Mesenchymal stem cell (in vitro differentiated cells and primary cell): ENCODE data around the gene CDHR2.

Experiments used
- DNase-seq: peaks from one replicate; pipeline ENCODE4 v3.0.0-alpha.2; 2013
- H2AFZ ChIP-seq: one replicate; pipeline ENCODE4 v1.6.1; 2013; ENCODE audit warnings: low read depth, mild to moderate bottlenecking, control low read depth, inconsistent platforms, low read length, moderate library complexity
- H2AK5ac ChIP-seq: 2 replicates; pipeline ENCODE4 v1.6.1; 2013; ENCODE audit warnings: low read length, moderate library complexity, mild to moderate bottlenecking, inconsistent platforms; ENCODE audit not compliant: severe bottlenecking
- H2BK120ac ChIP-seq: one replicate; pipeline ENCODE4 v1.6.1; 2013; ENCODE audit warnings: low read depth, mild to moderate bottlenecking, inconsistent platforms, low read length, moderate library complexity
- H2BK12ac ChIP-seq, 2 experiments: one replicate each; pipeline ENCODE4 v1.6.1; 2013; ENCODE audit warnings: inconsistent platforms in 2 of 2, low read length in 2 of 2, mild to moderate bottlenecking in 2 of 2, moderate library complexity in 2 of 2, control low read depth in 1 of 2
- H2BK15ac ChIP-seq: one replicate; pipeline ENCODE4 v1.6.1; 2013; ENCODE audit warnings: mild to moderate bottlenecking, low read depth, inconsistent platforms; ENCODE audit not compliant: poor library complexity, severe bottlenecking
- H2BK5ac ChIP-seq: 2 replicates; pipeline ENCODE4 v1.6.1; 2013; ENCODE audit warnings: low read depth, mild to moderate bottlenecking, low read length, control low read depth, inconsistent platforms; ENCODE audit not compliant: poor library complexity, severe bottlenecking
- H3K14ac ChIP-seq, 2 experiments: one replicate each; pipeline ENCODE4 v1.6.1; 2013; ENCODE audit warnings: inconsistent platforms in 2 of 2, low read length in 2 of 2, control low read depth in 1 of 2, mild to moderate bottlenecking in 1 of 2, moderate library complexity in 1 of 2
- H3K18ac ChIP-seq, 2 experiments: one replicate each; pipeline ENCODE4 v1.6.1; 2013; ENCODE audit warnings: inconsistent platforms in 2 of 2, low read length in 2 of 2, control low read depth in 1 of 2, low read depth in 1 of 2, mild to moderate bottlenecking in 1 of 2
- H3K23ac ChIP-seq, 2 experiments: one replicate each; pipeline ENCODE4 v1.6.1; 2013; ENCODE audit warnings: inconsistent platforms in 2 of 2, low read length in 2 of 2, mild to moderate bottlenecking in 2 of 2, moderate library complexity in 2 of 2, control low read depth in 1 of 2
- H3K27ac ChIP-seq: 2 replicates; pipeline ENCODE4 v1.5.1; 2013; ENCODE audit warnings: mild to moderate bottlenecking, moderate library complexity, low read length, control low read depth, inconsistent platforms; ENCODE audit not compliant: poor library complexity, severe bottlenecking
- H3K27me3 ChIP-seq, 2 experiments: 2 replicates each; pipeline versions ENCODE4 v1.6.1 to v1.7.0; 2013; ENCODE audit warnings: low read length in 2 of 2, mild to moderate bottlenecking in 2 of 2, moderate library complexity in 2 of 2, control low read depth in 1 of 2, inconsistent platforms in 1 of 2; ENCODE audit not compliant: control insufficient read depth in 1 of 2, insufficient read depth in 1 of 2
- H3K36me3 ChIP-seq, 2 experiments: 2 replicates each; pipeline versions ENCODE4 v1.6.1 to v1.7.0; 2013; ENCODE audit warnings: low read length in 2 of 2, control low read depth in 1 of 2, inconsistent platforms in 1 of 2, low read depth in 1 of 2, mild to moderate bottlenecking in 1 of 2; ENCODE audit not compliant: insufficient read depth in 2 of 2, control insufficient read depth in 1 of 2
- H3K4ac ChIP-seq, 2 experiments: one replicate each; pipeline ENCODE4 v1.6.1; 2013; ENCODE audit warnings: inconsistent platforms in 2 of 2, low read length in 2 of 2, mild to moderate bottlenecking in 2 of 2, moderate library complexity in 2 of 2, control low read depth in 1 of 2, low read depth in 1 of 2
- H3K4me1 ChIP-seq: 2 replicates; pipeline ENCODE4 v1.6.1; 2013; ENCODE audit warnings: low read depth, low read length, control low read depth; ENCODE audit not compliant: control insufficient read depth, insufficient read depth
- H3K4me2 ChIP-seq: 2 replicates; pipeline ENCODE4 v1.6.1; 2013; ENCODE audit warnings: low read length, mild to moderate bottlenecking, inconsistent platforms; ENCODE audit not compliant: poor library complexity, severe bottlenecking
- H3K4me3 ChIP-seq, 2 experiments: 2 replicates each; pipeline versions ENCODE4 v1.5.1 to v1.7.0; 2013; ENCODE audit warnings: low read length in 2 of 2, mild to moderate bottlenecking in 2 of 2, control low read depth in 1 of 2, low read depth in 1 of 2; ENCODE audit not compliant: insufficient read depth in 1 of 2
- H3K79me1 ChIP-seq: replicated peaks from 2 replicates; pipeline ENCODE4 v1.6.1; 2013; ENCODE audit warnings: mild to moderate bottlenecking, control low read depth, low read length, inconsistent platforms; ENCODE audit not compliant: poor library complexity, severe bottlenecking
- H3K9ac ChIP-seq: 2 replicates; pipeline ENCODE4 v1.7.0; 2013; ENCODE audit warnings: mild to moderate bottlenecking, low read length, moderate library complexity
- H3K9me3 ChIP-seq: 2 replicates; pipeline ENCODE4 v1.7.0; 2013; ENCODE audit warnings: mild to moderate bottlenecking, low read length; ENCODE audit not compliant: control insufficient read depth
- H4K8ac ChIP-seq: one replicate; pipeline ENCODE4 v1.6.1; 2013; ENCODE audit warnings: inconsistent platforms, mild to moderate bottlenecking, low read length, moderate library complexity
- H4K91ac ChIP-seq: one replicate; pipeline ENCODE4 v1.6.1; 2013; ENCODE audit warnings: mild to moderate bottlenecking, low read length, inconsistent platforms
- WGBS: methylation state at CpG from one replicate; pipeline ENCODE4 v1.1.7; 2013; ENCODE audit warnings: mixed read lengths; 5-methylcytosine and 5-hydroxymethylcytosine counted together

Gene CDHR2

GRCh38 chr5:176575066-176575465 is 25.9 kb downstream of the CDHR2 start:
- H3K36me3 ChIP-seq = no peaks in the 10 kb centered on the region
- WGBS = 95% methylated on average over 14 of the region's 14 CpGs
- no peak overlapping the region for H2BK120ac ChIP-seq
- H3K4me3 ChIP-seq = no peak overlapping the region
- H3K27me3 ChIP-seq = peaks cover 10 to 53% of the 10 kb centered on the region in 2 experiments
- H3K9me3 ChIP-seq = no peaks in the 10 kb centered on the region
- H3K79me1 ChIP-seq = no peaks in the 10 kb centered on the region
- H2AK5ac ChIP-seq = no peak overlapping the region
- H3K27ac ChIP-seq = no peak overlapping the region
- no peak overlapping the region for H3K9ac ChIP-seq
- H2AFZ ChIP-seq = no peak overlapping the region
- DNase-seq = no peak
- H3K4ac ChIP-seq = no peak overlapping the region
- no peak overlapping the region for H4K8ac ChIP-seq
- H2BK12ac ChIP-seq = no peak overlapping the region
- no peak overlapping the region for H2BK5ac ChIP-seq
- H3K14ac ChIP-seq = no peak overlapping the region
- no peak overlapping the region for H2BK15ac ChIP-seq
- H3K23ac ChIP-seq = no peak overlapping the region
- no peak overlapping the region for H3K18ac ChIP-seq
- H3K4me1 ChIP-seq = peaks cover 2% of the 10 kb centered on the region
- H4K91ac ChIP-seq = peak overlapping the region; percentile 32
- no peak overlapping the region for H3K4me2 ChIP-seq

GRCh38 chr5:176575488-176576422 is 26.6 kb downstream of the CDHR2 start:
- Histone ChIP-seq H3K4ac (no peak overlapping the region), H3K27ac (no peak overlapping the region), H4K8ac (no peak overlapping the region), H4K91ac (no peak overlapping the region), H3K4me2 (no peak overlapping the region), H2AK5ac (no peak overlapping the region), H3K18ac (no peak overlapping the region), H3K36me3 (no peaks in the 10 kb centered on the region), H3K14ac (peak overlapping the region in 1 of 2 experiments; percentile 35), H2BK5ac (no peak overlapping the region), H2BK12ac (no peak overlapping the region), H3K27me3 (peaks cover 10 to 51% of the 10 kb centered on the region in 2 experiments), H3K9ac (no peak overlapping the region), H3K79me1 (no peaks in the 10 kb centered on the region), H2BK15ac (peak overlapping the region; percentile 52), H3K4me1 (peaks cover 2% of the 10 kb centered on the region), H3K23ac (no peak overlapping the region), H3K9me3 (no peaks in the 10 kb centered on the region), H2AFZ (no peak overlapping the region), H2BK120ac (no peak overlapping the region), H3K4me3 (no peak overlapping the region)
- 92% methylated on average over 36 of the region's 37 CpGs for WGBS
- DNase-seq = no peak

DNA sequence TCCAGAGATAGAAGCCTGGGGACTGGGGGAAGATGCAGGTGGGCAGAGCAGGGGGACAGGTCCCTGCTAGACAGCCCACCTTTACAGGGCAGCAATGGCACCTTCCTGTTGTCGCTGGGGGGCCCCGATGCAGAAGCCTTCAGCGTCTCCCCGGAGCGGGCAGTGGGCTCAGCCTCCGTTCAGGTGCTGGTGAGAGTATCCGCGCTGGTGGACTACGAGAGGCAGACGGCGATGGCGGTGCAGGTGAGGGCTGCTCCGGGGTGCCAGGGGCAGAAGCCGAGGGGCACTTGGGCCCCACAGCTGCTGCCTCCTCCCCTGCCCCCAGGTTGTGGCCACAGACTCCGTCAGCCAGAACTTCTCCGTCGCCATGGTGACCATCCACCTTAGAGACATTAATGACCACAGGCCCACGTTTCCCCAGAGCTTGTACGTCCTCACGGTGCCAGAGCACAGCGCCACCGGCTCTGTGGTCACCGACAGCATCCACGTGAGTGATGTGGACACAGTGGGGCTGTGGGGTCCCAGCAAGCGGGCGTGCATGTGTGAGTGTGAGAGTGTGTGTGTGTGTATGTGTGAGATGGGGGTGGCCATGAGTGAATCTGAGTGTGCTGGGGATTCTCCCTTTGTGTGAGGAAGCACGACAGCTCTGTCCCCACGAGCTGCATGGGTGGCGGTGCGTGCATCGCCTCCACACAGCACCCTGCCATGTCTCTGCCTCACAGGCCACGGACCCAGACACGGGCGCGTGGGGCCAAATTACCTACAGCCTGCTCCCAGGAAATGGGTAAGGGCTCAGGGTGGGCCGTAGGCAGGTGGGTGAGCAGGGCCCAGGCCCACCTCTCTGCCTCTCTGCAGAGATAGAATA is 28.4 kb downstream of the CDHR2 start:
- H3K4ac ChIP-seq = no peak overlapping the region
- no peak overlapping the region for H3K27ac ChIP-seq
- H4K8ac ChIP-seq = no peak overlapping the region
- H2AFZ ChIP-seq = no peak overlapping the region
- no peak overlapping the region for H2BK5ac ChIP-seq
- no peak overlapping the region for H2BK120ac ChIP-seq
- DNase-seq = no peak
- peak overlapping the region in 1 of 2 experiments; percentile 32 for H2BK12ac ChIP-seq
- no peak overlapping the region for H3K4me2 ChIP-seq
- H3K4me1 ChIP-seq = peaks cover 2% of the 10 kb centered on the region
- H3K18ac ChIP-seq = peak overlapping the region in 1 of 2 experiments; percentile 50
- 91% methylated on average over 36 of the region's 36 CpGs for WGBS
- peak overlapping the region; percentile 29 for H4K91ac ChIP-seq
- H3K36me3 ChIP-seq = no peaks in the 10 kb centered on the region
- H2AK5ac ChIP-seq = no peak overlapping the region
- H2BK15ac ChIP-seq = no peak overlapping the region
- H3K14ac ChIP-seq = peak overlapping the region in 1 of 2 experiments; percentile 68
- peaks cover 4 to 43% of the 10 kb centered on the region in 2 experiments for H3K27me3 ChIP-seq
- H3K9ac ChIP-seq = no peak overlapping the region
- H3K79me1 ChIP-seq = no peaks in the 10 kb centered on the region
- no peak overlapping the region for H3K23ac ChIP-seq
- H3K4me3 ChIP-seq = no peak overlapping the region
- H3K9me3 ChIP-seq = no peaks in the 10 kb centered on the region

DNA sequence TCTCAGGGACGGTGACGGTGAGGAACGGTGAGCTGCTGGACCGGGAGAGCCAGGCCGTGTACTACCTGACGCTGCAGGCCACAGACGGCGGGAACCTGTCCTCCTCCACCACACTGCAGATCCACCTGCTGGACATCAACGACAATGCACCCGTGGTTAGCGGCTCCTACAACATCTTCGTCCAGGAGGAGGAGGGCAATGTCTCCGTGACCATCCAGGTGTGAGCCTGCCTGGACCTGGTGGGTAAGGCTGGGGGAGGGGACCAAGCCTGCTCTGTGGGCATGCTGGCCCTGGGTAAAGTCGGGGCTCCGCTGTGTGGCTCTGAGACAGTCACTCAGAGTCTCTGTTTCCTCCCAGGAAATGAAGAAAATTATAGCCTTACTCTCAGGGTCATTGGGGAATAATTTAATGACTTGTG is 29.3 kb downstream of the CDHR2 start:
- Histone ChIP-seq H4K91ac (no peak overlapping the region), H3K27me3 (peaks cover 0 to 40% of the 10 kb centered on the region in 2 experiments), H2BK120ac (no peak overlapping the region), H3K4me3 (no peak overlapping the region), H3K4me1 (peaks cover 2% of the 10 kb centered on the region), H3K4me2 (no peak overlapping the region), H3K14ac (no peak overlapping the region), H3K4ac (no peak overlapping the region), H3K27ac (no peak overlapping the region), H3K79me1 (no peaks in the 10 kb centered on the region), H3K23ac (no peak overlapping the region), H2AK5ac (no peak overlapping the region), H3K18ac (no peak overlapping the region), H2BK12ac (no peak overlapping the region), H2BK15ac (no peak overlapping the region), H3K36me3 (no peaks in the 10 kb centered on the region), H3K9ac (no peak overlapping the region), H3K9me3 (no peaks in the 10 kb centered on the region), H2AFZ (no peak overlapping the region), H4K8ac (no peak overlapping the region), H2BK5ac (no peak overlapping the region)
- WGBS = 36% methylated on average over 15 of the region's 15 CpGs
- DNase-seq = peak; percentile 43
